Measurements from ENCODE around the gene ZBTB17. TPM values are rescaled to one million over a fixed set of nuclear protein-coding genes. Genes with fewer than 3 reads are reported as not detected.

The ZBTB17 gene
- polyA plus RNA-seq, 1 experiment: 43.3 TPM

- CTCF ChIA-PET: interaction anchor here (0.6 to 1.6 kb wide), 4 partner anchors 49 to 169 kb away, joined by 3 to 4 read pairs (median 4); no protein-coding TSS in a partner anchor
- no peak for DNase-seq (ENCODE audit: low read depth)
- Histone ChIP-seq H3K27me3 (ENCODE audit: control insufficient read depth, insufficient read depth, low read length) (no peaks in the 10 kb centered on the region), H3K36me3 (ENCODE audit: control insufficient read depth, insufficient read depth, low read length) (peaks cover 3% of the 10 kb centered on the region; the same call in 1 of the 2 replicates), H3K4me3 (ENCODE audit: low read depth, low read length) (no peak overlapping the region)
- no peak for TF ChIP-seq CTCF (IDR thresholded peaks at IDR 0.05; ENCODE audit: insufficient read depth, low read depth, low read length)
- POLR2A ChIA-PET: interaction anchor here (0.7 kb wide), 1 partner anchor 11 kb away, joined by 3 read pairs; no protein-coding TSS in a partner anchor
Observed at GRCh38 chr1:15960808-15961207, 15.1 kb downstream of the ZBTB17 start.

- CTCF ChIA-PET: interaction anchor here (0.6 to 3.6 kb wide), 5 partner anchors 49 to 168 kb away, joined by 3 to 14 read pairs (median 4); no protein-coding TSS in a partner anchor
- POLR2A ChIA-PET: no interaction called here
- DNase-seq (ENCODE audit: low read depth): no peak
Observed at GRCh38 chr1:15959827-15960446, 16.0 kb downstream of the ZBTB17 start.

GRCh38 chr1:15959424-15959823 is 16.5 kb downstream of the ZBTB17 start:
- ChIA-PET CTCF (interaction anchor here (0.6 to 3.6 kb wide), 8 partner anchors 10 to 168 kb away, joined by 3 to 14 read pairs (median 4); partner anchors contain the start of gene ZBTB17), POLR2A (no interaction called here)
- H3K27me3 ChIP-seq (ENCODE audit: control insufficient read depth, insufficient read depth, low read length): no peaks in the 10 kb centered on the region
- H3K4me3 ChIP-seq (ENCODE audit: low read depth, low read length): no peak overlapping the region
- peaks cover 3% of the 10 kb centered on the region; the same call in 1 of the 2 replicates for H3K36me3 ChIP-seq (ENCODE audit: control insufficient read depth, insufficient read depth, low read length)
- DNase-seq (ENCODE audit: low read depth): no peak
- TF ChIP-seq CTCF (IDR thresholded peaks at IDR 0.05; ENCODE audit: insufficient read depth, low read depth, low read length): no peak

More at GRCh38 chr1:15959827-15960446, 16.0 kb downstream of the ZBTB17 start:
- Histone ChIP-seq H3K27me3 (ENCODE audit: control insufficient read depth, insufficient read depth, low read length) (no peaks in the 10 kb centered on the region), H3K4me3 (ENCODE audit: low read depth, low read length) (no peak overlapping the region), H3K36me3 (ENCODE audit: control insufficient read depth, insufficient read depth, low read length) (peaks cover 3% of the 10 kb centered on the region; the same call in 1 of the 2 replicates)
- TF ChIP-seq CTCF (IDR thresholded peaks at IDR 0.05; ENCODE audit: insufficient read depth, low read depth, low read length): no peak

GRCh38 chr1:15958793-15959192 is 17.1 kb downstream of the ZBTB17 start:
- no peak for DNase-seq (ENCODE audit: low read depth)
- Histone ChIP-seq H3K27me3 (ENCODE audit: control insufficient read depth, insufficient read depth, low read length) (no peaks in the 10 kb centered on the region), H3K4me3 (ENCODE audit: low read depth, low read length) (no peak overlapping the region), H3K36me3 (ENCODE audit: control insufficient read depth, insufficient read depth, low read length) (peaks cover 3% of the 10 kb centered on the region; the same call in 1 of the 2 replicates)
- CTCF ChIA-PET: interaction anchor here (1.0 to 3.6 kb wide), 6 partner anchors 7 to 143 kb away, joined by 3 to 14 read pairs (median 4); partner anchors contain the start of gene ZBTB17
- POLR2A ChIA-PET: no interaction called here
- no peak for TF ChIP-seq CTCF (IDR thresholded peaks at IDR 0.05; ENCODE audit: insufficient read depth, low read depth, low read length)

GRCh38 chr1:15958111-15958510 is 17.8 kb downstream of the ZBTB17 start:
- POLR2A ChIA-PET: interaction anchor here (0.6 kb wide), 1 partner anchor 16 kb away, joined by 6 read pairs; no protein-coding TSS in a partner anchor
- DNase-seq (ENCODE audit: low read depth): no peak

More at GRCh38 chr1:15958111-15958510, 17.8 kb downstream of the ZBTB17 start:
- Histone ChIP-seq H3K4me3 (ENCODE audit: low read depth, low read length) (no peak overlapping the region), H3K27me3 (ENCODE audit: control insufficient read depth, insufficient read depth, low read length) (no peaks in the 10 kb centered on the region), H3K36me3 (ENCODE audit: control insufficient read depth, insufficient read depth, low read length) (peaks cover 3% of the 10 kb centered on the region; the same call in 1 of the 2 replicates)
- TF ChIP-seq CTCF (IDR thresholded peaks at IDR 0.05; ENCODE audit: insufficient read depth, low read depth, low read length): no peak
- CTCF ChIA-PET: interaction anchor here (0.5 to 3.6 kb wide), 8 partner anchors 8 to 142 kb away, joined by 3 to 14 read pairs (median 4); partner anchors contain the start of gene ZBTB17
